Endothelial cell of umbilical vein (primary cell): ENCODE results near the gene PTRHD1.

Source experiments
- CTCF ChIP-seq, 2 donors: IDR thresholded peaks; 1 replicate in 1 of 2; 2 replicates in 1 of 2; pipeline ENCODE4 v1.5.1; 2011; ENCODE audit warnings: low read length in 2 of 2, mild to moderate bottlenecking in 2 of 2, moderate library complexity in 2 of 2, control low read depth in 1 of 2, inconsistent platforms in 1 of 2, low read depth in 1 of 2; ENCODE audit not compliant: insufficient read depth in 1 of 2; ENCODE audit errors: extremely low read depth in 1 of 2
- EZH2 ChIP-seq: IDR thresholded peaks from 2 replicates; pipeline ENCODE4 v1.6.1; 2012; ENCODE audit warnings: borderline replicate concordance, low read depth, mild to moderate bottlenecking, moderate library complexity, low read length, inconsistent platforms; ENCODE audit not compliant: severe bottlenecking
- GATA2 ChIP-seq: IDR thresholded peaks from 2 replicates; pipeline ENCODE4 v1.7.0; 2011; ENCODE audit warnings: low read depth, mild to moderate bottlenecking, moderate library complexity, mixed read lengths, low read length; ENCODE audit not compliant: insufficient read length, insufficient read depth
- JUN ChIP-seq: IDR thresholded peaks from 2 replicates; pipeline ENCODE4 v1.6.1; 2011; ENCODE audit warnings: borderline replicate concordance, low read depth; ENCODE audit not compliant: insufficient read length, insufficient read depth
- MAX ChIP-seq: IDR thresholded peaks from 2 replicates; pipeline ENCODE4 v1.6.1; 2011; ENCODE audit not compliant: insufficient read depth, insufficient read length
- MYC ChIP-seq: IDR thresholded peaks from one replicate; pipeline ENCODE4 v1.6.1; 2011; ENCODE audit warnings: mild to moderate bottlenecking, low read depth, low read length
- POLR2A ChIP-seq: IDR thresholded peaks from 2 replicates; pipeline ENCODE4 v1.6.1; 2012; ENCODE audit warnings: low read depth, mild to moderate bottlenecking, control low read depth, low read length
- POLR2AphosphoS5 ChIP-seq: IDR thresholded peaks from 2 replicates; pipeline ENCODE4 v1.6.1; 2012; ENCODE audit warnings: low read depth, mild to moderate bottlenecking, control low read depth, low read length, moderate library complexity; ENCODE audit not compliant: insufficient read depth

DNA sequence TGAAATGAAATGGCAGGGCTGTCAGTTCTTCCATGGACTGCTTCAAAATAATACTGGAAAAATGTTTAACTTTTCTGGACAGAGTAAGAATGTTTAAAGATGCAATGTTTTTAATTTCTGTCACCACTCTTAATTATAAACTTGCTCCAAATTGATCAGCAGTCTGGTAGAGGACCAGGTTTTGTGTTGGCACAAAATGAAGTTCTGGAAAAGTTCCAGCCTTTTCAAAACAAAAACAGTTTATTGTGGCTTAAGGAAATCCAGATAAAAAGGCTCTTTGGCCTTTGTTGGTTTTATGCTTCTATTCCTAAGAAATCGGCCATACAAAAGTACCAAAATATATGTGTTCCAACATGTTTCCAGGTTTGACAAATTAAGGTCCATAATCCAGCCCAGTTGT is 48.8 kb downstream of the PTRHD1 start:
- TF ChIP-seq CTCF (IDR thresholded peaks at IDR 0.05; ENCODE audit: extremely low read depth in 1 of 2, insufficient read depth in 1 of 2, low read depth in 1 of 2, low read length in 2 of 2) (no peak), POLR2A (no peak), MAX (no peak), EZH2 (no peak), JUN (no peak), MYC (no peak), POLR2AphosphoS5 (no peak), GATA2 (no peak)
